Right atrium auricular region (tissue), 2 donors: ENCODE measurements around the gene PHYHIPL. TPM values are rescaled to one million over a fixed set of nuclear protein-coding genes. Genes with fewer than 3 reads are reported as not detected.
"Not testable (repeated sequence)": the region's sequence is repeated elsewhere in the genome, so short reads cannot be mapped to it uniquely, and the experiment has no call there.

Source experiments
- DNase-seq: peaks from one replicate; pipeline ENCODE4 v3.0.0-alpha.2; 2019; ENCODE audit warnings: low spot score
- H3K27ac ChIP-seq, 2 donors: fragments of 200-600 bp; sonication (generic); 1 replicate in 1 of 2; 2 replicates in 1 of 2; pipeline ENCODE4 v1.5.1; 2016 to 2019
- H3K27me3 ChIP-seq, 2 donors: fragments of 200-600 bp; sonication (generic); one replicate each; pipeline versions ENCODE4 v1.5.1 to v1.6.0; 2017 to 2019
- H3K36me3 ChIP-seq: fragments of 200-600 bp; sonication (generic); one replicate; pipeline ENCODE4 v1.5.1; 2016
- H3K4me1 ChIP-seq, 2 donors: fragments of 200-600 bp; sonication (generic); one replicate each; pipeline versions ENCODE4 v1.5.1 to v1.6.0; 2017 to 2019
- H3K4me3 ChIP-seq, 2 donors: fragments of 200-600 bp; sonication (generic); 1 replicate in 1 of 2; 2 replicates in 1 of 2; pipeline ENCODE4 v1.5.1; 2017 to 2019; ENCODE audit warnings: mild to moderate bottlenecking in 1 of 2, moderate library complexity in 1 of 2
- H3K9me3 ChIP-seq, 2 donors: fragments of 200-600 bp; sonication (generic); one replicate each; pipeline ENCODE4 v1.5.1; 2019
- total RNA-seq, 2 donors: library from RNA; depleted of rRNA; stranded (reverse); fragments of >200 nt; gene quantifications; one replicate each; pipeline ENCODE4 v1.1.0, GENCODE V29; 2016
- TF ChIP-seq, protein P1 (sequence below), 2 donors: fragments of 200-600 bp; sonication (generic); IDR thresholded peaks; one replicate each; pipeline ENCODE4 v1.5.1; 2019; ENCODE audit warnings: antibody characterized with exemption in 2 of 2

PHYHIPL gene
- total RNA-seq, 2 donors from 2014 or later: 0.28 TPM; not detected in 1

GRCh38 chr10:59222788-59223187 is 46.3 kb downstream of the PHYHIPL start:
- Histone ChIP-seq H3K9me3 (no peaks in the 10 kb centered on the region), H3K36me3 (no peaks in the 10 kb centered on the region), H3K4me1 (no peaks in the 10 kb centered on the region), H3K27me3 (no peaks in the 10 kb centered on the region), H3K4me3 (no peak overlapping the region), H3K27ac (no peak overlapping the region)
- TF ChIP-seq, protein P1, sequence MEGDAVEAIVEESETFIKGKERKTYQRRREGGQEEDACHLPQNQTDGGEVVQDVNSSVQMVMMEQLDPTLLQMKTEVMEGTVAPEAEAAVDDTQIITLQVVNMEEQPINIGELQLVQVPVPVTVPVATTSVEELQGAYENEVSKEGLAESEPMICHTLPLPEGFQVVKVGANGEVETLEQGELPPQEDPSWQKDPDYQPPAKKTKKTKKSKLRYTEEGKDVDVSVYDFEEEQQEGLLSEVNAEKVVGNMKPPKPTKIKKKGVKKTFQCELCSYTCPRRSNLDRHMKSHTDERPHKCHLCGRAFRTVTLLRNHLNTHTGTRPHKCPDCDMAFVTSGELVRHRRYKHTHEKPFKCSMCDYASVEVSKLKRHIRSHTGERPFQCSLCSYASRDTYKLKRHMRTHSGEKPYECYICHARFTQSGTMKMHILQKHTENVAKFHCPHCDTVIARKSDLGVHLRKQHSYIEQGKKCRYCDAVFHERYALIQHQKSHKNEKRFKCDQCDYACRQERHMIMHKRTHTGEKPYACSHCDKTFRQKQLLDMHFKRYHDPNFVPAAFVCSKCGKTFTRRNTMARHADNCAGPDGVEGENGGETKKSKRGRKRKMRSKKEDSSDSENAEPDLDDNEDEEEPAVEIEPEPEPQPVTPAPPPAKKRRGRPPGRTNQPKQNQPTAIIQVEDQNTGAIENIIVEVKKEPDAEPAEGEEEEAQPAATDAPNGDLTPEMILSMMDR (IDR thresholded peaks at IDR 0.05): no peak
- DNase-seq: no peak

- H3K4me1 ChIP-seq, H3K4me3 ChIP-seq, DNase-seq: not testable (repeated sequence)
Measured at GRCh38 chr10:59223597-59223996, 47.2 kb downstream of the PHYHIPL start.

DNA sequence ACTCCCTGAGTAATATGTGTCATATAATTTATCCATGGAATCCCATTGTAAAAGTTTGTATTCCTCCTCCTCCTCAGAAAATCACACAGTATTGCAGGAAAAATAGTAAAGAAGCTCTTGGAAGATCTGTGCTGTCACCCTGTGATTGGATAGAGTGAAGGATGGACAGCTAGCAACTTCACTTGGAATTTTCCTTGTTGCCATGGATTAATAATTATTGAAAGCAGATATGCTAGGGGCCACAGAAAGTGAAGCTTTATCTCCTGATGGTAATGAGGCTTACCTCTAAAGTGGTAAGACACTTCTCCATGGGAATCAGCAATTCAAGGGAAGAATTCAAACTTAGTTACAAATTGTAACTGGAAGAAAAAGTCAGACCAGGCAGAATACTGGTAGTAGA is 48.8 kb downstream of the PHYHIPL start:
- DNase-seq: no peak
- Histone ChIP-seq H3K27me3 (no peaks in the 10 kb centered on the region), H3K4me1 (no peaks in the 10 kb centered on the region), H3K9me3 (no peaks in the 10 kb centered on the region), H3K27ac (no peak overlapping the region), H3K36me3 (no peaks in the 10 kb centered on the region), H3K4me3 (no peak overlapping the region)
- TF ChIP-seq, protein P1 (IDR thresholded peaks at IDR 0.05): no peak

More at GRCh38 chr10:59223597-59223996, 47.2 kb downstream of the PHYHIPL start:
- not testable (repeated sequence) for H3K36me3 ChIP-seq, H3K27me3 ChIP-seq, H3K9me3 ChIP-seq, H3K27ac ChIP-seq

GRCh38 chr10:59227136-59227673 is 50.8 kb downstream of the PHYHIPL start:
- no peaks in the 10 kb centered on the region for H3K36me3 ChIP-seq
- no peak overlapping the region for H3K27ac ChIP-seq
- H3K4me3 ChIP-seq: no peak overlapping the region
- H3K4me1 ChIP-seq: no peaks in the 10 kb centered on the region
- no peaks in the 10 kb centered on the region for H3K27me3 ChIP-seq
- no peaks in the 10 kb centered on the region for H3K9me3 ChIP-seq
- DNase-seq: no peak
- TF ChIP-seq, protein P1 (IDR thresholded peaks at IDR 0.05): no peak

- H3K27ac ChIP-seq: no peak overlapping the region
- H3K9me3 ChIP-seq: no peaks in the 10 kb centered on the region
- H3K4me1 ChIP-seq: no peaks in the 10 kb centered on the region
- no peak for DNase-seq
- H3K36me3 ChIP-seq: no peaks in the 10 kb centered on the region
- TF ChIP-seq, protein P1 (IDR thresholded peaks at IDR 0.05): no peak
- no peaks in the 10 kb centered on the region for H3K27me3 ChIP-seq
- H3K4me3 ChIP-seq: no peak overlapping the region
Measured at GRCh38 chr10:59229441-59229840, 53.0 kb downstream of the PHYHIPL start.

GRCh38 chr10:59234194-59234593 is 57.8 kb downstream of the PHYHIPL start:
- no peak overlapping the region for H3K4me3 ChIP-seq
- TF ChIP-seq, protein P1 (IDR thresholded peaks at IDR 0.05): no peak
- H3K4me1 ChIP-seq: no peaks in the 10 kb centered on the region
- H3K27me3 ChIP-seq: no peaks in the 10 kb centered on the region
- no peaks in the 10 kb centered on the region for H3K9me3 ChIP-seq
- no peak overlapping the region for H3K27ac ChIP-seq
- H3K36me3 ChIP-seq: no peaks in the 10 kb centered on the region
- DNase-seq: no peak
